GM18867 (cell line): ENCODE data around the gene MGRN1.

Experiments
- ATAC-seq: cut with Tn5 transposase; IDR thresholded peaks from one replicate; pipeline ENCODE4 v1.9.1; 2021; ENCODE audit warnings: mild to moderate bottlenecking, moderate library complexity; ENCODE audit not compliant: unreplicated experiment

The MGRN1 gene

DNA sequence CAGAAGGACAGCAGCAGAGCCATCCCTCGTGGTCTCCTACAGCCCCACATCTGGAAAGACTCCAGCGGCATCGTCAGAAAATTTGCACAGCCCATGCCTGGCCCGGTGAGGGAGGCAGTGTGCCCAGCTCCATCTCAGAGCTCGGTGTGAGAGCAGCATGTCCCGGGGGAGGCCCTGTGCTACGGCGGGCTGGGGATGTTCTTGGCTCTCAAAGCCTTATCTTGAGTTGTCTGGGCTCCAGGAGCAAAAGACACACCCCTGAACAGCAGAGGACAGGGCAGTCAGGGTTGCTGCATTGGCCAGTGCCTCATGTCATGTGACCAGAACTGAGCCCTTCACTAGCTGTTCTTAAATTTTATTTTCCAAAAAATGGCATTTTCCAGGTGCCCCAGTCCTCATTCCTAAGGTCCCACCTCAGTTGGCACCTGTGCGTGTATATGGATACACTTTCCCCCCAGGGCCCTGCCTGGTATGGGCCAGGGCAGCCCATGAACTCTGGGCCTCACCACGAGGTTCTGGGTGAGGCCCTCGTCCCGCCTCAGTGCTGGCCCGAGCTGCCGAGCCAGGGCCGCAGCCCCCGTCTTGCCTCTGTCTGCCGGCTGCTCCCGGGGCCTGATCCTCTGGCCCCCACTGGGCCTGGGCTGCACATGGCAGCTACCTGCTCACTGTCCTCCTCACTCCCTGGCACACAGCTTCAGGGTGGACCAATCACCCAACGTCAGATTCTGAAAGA is 71.7 kb downstream of the MGRN1 start:
- ATAC-seq: no peak

DNA sequence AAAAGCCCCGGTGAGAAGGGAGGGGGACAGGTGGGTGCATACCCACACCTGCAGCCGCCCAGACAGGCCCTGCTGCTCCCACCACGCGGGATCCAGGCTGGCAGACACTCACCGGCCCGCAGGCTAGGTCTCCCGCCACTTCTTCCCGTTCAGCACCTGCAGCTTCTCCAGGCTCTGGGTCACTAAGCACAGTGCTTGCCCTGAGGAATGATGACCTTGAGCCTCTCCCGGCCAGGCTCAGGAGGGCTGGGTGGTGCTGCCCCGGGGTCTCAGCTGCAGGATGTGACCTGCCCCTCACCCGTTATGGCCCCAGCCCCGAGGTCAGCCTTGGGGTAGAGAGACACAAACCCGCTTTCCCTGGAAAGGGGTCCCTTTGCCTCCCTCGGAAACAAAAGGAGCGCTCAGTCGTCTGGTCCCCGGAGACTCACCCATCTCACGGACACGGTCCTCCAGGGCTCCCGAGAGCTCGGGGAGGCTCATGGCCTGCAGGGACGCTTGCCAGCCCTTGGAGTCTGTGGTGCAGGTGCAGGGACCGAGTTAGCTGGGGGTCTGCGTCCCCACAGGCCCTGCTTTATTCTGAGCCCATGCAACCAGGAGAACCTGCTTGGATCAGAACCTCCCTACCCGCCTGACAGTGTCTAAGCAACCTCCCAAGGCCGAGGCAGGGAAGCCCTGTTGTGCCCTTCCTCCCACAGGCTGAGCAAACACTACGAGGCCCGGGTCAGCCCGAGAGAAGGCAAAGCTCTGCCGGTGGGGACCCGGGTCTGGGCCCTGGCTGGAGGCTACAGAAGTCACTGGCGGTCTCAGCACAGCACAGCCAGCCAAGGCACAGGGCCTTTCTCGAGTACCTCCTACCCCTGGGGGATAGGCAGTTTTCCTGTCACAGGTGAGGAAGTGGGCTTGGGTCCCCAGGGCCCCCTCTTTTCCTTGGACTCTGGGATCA is 72.5 kb downstream of the MGRN1 start:
- ATAC-seq: no peak

DNA sequence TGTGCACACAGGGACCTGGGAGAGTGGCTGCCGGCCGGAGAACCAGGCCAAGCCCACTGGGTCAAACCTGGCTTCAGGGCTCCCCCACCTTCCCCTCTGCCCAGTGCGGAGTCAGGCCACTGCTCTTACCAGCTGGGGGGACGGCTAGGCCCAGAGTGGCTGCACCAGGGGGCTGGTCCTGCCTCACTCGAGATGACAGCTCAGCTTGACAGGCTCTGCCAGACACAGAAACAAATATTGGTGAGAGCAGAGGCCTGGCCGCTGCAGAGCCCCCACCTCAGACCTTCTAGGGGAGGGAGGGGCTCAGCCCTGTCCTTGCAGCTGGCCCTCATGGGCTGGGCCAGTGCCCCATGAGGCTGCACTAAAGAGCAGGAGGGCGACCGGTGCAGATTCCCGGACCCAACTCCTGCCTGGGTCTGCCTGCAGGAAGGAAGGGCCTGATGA is 73.2 kb downstream of the MGRN1 start:
- ATAC-seq: no peak

DNA sequence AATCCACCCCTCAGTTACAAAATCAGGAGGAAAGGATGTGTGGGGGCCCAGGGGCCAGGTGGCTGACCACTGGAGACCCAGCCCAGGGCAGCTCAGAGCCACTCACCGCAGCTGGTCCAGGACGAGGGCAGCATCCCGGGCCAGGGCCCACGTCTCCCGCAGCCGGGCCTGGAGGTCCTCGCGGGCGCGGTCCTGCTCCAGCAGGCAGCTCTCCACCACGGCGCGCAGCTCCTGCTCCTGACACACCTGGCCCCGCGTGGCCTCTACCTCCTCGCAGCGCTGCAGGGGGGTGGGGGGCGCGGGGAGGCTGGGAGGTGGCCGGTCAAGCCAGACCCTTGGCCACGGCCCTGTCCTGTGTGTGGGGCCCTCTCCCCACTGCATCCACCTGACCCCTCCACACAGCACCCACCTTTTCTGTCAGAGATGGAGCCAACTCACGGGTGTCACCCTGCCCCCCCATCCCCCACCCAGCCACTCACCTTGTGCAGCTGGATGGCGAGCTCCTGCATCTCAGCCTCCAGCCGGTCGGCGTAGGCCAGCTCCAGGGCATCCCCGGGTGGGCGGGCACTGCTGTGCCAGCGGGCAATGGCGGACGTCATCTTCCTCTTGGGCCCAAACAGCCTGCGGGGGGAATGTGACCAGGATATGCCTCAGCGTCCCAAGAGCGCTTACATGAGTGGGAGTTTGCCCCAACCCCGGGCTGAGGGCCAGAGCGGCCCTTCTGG is 73.9 kb downstream of the MGRN1 start:
- ATAC-seq: no peak

DNA sequence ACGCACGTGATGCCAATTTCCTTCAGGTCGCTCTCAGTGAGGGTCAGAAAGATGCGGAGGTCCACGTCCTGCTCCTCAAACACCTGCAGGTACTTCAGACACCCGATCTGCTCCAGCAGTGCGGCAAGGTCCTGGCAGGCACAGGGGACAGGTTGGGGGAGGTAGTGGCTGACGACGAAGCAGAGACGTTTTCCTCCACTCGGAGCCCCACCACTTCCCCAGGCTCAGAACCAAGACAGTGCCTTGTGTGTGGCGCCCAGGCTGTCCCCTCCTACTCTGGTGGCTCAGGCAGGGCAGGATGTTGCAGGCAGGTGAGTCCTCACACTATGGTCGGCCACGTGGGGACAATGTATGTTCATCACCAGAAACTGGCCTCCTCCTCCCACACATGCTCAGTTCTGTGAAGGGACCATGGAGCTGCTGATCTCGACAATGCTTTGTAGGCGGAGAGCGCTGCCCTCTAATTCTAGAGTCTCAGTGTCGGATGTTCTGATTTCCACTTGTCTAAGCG is 74.5 kb downstream of the MGRN1 start:
- no peak for ATAC-seq

DNA sequence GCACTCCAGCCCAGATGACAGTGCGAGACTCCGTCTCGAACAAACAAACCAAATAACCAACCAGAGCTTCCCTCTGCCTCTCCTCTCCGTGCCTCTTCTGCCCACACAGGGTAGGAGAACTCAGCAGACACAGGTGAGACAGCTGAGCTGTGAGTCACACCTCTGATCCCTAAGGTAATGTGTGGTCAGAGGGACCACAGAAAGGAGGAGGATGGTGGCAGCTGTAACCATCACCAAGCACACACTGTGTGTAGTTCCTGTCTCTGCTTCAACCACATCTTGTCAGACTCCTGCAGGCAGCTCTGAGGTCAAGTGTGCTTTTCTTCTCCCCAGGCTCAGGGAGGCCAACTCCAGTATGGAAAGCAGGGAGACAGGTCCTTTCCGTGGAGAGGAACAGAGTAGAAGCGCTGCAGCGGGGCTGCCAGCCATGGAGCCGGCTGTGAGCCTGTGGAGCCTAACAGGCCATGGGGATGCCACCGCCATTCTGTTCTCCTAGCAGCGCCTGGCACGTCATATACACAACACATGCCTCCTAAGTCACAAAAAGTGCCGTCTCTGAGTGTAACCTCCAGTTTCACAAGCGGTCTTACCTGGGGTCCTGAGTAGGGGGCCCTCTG is 75.9 kb downstream of the MGRN1 start:
- ATAC-seq: no peak

DNA sequence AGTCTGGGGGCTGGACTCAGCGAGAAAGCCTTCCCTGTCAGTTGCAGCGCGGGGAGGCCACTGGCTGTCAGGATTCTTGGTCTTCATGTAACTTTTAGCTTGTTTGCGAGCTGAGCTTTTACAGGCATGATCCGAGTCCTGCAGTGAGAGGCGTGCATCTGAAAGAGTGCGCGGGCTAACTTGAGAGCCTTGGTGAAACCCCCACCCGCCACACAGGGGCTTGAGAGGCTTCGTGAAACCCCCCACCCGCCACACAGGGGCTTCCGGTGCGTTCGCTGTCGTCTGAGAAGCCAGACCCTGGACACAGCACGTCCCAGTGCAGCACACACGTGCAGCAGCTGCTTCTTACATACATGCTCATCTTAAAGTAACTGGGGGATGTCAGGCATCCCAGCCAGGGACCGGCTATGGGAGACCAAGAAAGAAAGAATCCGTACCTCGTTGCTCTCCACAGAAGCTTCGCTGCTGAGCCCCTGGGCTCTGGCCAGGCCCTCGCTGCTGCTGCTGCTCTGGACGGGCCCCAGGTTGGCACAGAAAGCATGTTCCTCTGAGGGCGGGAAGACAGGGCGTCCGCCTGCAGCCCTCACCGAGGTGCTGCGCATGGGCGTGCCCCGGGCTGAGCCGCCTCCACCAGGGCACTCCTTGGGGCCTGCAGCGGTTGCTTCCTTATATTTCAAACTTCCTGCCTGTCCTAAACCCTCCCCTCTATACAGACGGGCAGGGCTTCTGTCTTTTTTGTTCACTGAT is 76.5 kb downstream of the MGRN1 start:
- ATAC-seq: no peak

DNA sequence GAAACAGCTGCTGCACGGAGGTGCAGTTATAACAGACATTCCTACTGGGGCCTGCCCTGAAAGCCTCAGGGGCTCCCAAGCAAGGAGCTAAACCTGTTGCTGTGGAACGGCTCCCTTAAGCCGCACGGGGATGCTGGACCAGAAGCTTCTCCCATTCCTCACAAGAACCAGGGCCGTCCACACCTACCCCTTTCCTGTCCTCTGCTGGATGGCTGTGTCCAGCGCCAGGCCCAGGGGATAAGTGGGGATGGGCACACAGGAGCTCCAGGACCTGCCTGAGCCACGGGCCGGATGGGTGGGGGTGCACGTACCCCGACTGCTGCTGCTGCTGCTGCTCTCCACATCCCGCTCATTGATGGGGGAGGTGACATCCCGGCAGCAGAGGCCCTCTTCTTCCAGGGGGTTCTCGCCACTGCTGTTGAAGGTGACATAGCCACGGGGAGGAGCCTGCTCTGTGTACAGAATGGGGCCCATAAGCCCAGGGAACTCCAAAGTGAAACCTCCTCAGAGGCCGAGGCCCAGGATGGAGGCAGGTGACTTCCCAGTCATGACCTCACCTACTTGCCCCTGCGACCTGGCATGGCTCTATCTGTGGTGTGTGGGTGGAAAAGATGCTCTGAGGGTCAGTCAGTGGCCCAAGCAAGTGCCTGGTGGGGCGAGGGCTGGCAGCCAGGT is 77.3 kb downstream of the MGRN1 start:
- ATAC-seq: no peak

DNA sequence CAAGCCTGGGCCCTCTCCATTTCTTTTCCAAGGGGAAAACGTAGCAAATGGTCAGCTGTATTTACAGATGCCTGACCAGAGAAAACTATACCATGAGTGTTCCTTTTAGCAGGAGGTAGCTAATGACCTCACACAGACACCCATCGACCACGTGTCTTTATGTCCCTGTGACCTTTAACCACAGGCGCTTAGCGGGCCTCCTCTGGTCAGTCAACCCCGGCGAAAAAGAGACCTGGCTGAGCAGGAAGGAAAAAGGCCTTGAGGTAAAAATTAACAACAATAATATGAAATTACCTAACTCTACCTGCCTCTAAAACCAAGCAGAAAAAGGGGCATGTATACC is 77.8 kb downstream of the MGRN1 start:
- no peak for ATAC-seq

DNA sequence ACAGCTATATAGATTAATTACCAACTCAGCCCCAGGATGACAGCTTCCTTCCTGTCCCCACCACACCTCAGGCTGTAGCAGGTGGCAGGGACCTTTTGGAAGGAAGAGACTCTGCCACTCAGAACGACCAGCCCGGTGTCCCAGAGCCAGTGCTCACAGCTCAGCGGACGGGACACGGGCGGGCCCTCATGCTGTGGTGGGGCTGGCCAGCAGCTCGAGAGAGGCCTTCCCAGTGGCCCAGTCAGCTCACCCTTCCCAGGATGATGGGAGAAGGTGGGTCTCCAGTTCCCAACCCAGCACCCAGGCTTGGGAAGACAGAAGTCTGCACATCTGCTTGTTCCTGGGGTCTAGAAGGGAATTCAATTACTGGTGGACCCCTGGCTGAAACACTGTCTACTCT is 79.3 kb downstream of the MGRN1 start:
- ATAC-seq: no peak

DNA sequence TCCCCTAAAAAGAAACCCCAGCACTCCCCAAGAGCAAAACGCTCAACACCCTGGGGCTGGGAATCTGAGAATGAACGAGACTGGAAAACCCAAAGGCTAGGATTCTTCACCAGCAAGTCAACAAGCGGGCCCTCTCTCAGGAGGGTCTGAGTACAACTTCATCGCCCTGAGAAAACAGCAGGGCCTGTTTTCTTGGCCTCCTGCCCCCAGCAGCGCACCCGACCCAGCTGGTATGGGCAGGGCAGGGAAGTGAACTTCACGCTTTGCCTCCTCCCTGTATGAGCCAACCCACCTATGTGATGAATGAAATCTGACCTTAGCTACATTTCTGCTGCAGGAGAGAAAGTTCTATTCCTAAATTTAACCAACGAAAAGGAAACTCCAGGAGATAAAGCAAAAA is 79.9 kb downstream of the MGRN1 start:
- ATAC-seq: no peak

DNA sequence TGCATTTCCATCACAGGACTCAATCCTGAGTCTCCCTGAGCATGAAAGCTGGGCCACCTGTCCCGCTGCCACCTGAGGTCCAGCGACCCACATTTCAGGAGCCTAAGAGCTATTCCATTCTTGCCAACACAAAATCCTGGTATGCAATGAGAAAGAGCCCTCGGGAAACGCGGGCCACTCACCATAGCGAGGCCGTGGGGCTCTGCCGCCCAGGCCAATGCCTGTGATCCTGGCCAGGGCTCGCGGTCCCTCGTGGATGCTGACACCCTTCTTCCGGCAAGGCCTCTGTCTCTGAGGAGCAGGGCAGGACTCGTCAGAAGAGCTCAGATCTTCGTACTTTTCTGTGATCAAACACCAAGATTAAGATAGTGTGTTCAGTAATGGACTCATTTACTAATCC is 80.3 kb downstream of the MGRN1 start:
- no peak for ATAC-seq

DNA sequence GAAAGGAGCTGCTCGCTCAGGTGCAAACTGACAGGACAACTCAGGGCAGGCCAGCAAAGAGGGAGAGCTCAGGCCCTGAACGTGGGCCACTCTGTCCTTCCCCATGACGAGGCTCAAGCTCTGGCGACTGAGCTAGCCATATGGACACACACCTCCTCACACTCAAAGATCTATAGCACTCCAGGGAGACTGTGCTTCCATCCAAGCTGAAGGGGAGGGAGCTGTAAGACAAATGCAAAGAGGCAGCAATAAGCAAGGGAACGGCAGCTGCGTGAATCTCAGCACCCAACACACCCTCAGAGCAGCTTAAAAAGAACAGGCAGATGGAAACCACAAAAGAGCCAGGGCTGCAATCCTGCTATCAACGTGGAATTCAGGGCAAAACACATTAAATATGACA is 82.2 kb downstream of the MGRN1 start:
- no peak for ATAC-seq

DNA sequence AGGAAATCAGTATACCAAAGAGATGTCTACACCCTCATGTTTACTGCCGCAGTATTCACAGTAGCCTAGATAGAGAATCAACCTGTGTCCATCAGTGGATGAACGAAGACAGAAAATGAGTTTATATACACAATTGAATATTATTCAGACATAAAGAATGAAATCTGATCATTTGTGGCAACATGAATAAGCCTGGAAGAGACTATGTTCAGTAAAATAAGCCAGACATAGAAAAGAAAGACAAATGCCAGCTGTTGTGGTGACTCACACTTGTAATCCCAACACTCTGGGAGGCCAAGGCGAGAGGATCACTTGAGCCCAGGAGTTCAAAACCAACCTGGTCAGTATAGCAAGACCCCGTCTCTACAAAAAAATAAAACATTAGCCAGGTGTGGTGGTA is 84.9 kb downstream of the MGRN1 start:
- no peak for ATAC-seq

DNA sequence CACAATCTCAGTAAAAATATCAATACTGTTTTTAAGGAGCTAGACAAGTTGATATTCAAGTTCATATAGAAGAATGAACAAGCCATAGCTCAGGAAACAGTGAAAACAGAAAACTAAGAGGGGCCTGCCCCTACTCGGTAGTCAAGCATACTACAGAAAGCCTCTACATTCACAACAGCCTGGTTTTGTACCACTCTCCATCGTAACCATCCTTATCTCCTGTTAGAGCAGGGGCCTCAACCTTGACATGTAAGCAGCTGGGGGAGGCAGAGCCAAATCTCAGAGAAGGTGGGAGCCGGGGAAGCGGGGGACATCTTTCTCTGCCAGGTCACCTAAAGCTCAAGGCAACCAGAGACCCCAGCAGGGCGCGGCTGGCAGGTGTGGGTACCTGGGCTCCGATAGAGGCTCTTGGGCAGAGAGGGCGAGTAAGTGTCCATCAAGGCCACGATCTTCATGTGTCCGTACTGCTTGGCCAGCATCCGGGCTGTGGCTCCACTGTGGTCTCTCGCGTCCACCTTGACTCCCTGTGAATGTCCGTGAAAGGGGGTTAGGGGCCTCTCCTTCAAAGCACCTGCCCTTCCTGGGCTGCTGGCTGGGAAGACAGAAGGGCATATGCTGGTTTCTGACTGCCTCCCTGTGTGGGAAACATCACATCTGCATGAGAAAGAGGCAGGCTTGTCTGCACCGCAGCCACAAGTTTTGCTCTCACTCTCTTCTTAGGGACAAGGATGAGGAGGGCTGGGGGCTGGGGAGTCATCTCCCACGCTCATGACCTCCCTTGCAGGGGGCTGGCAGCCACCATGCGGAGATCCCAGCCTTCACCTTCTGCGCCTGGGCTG is 89.3 kb downstream of the MGRN1 start:
- no peak for ATAC-seq

DNA sequence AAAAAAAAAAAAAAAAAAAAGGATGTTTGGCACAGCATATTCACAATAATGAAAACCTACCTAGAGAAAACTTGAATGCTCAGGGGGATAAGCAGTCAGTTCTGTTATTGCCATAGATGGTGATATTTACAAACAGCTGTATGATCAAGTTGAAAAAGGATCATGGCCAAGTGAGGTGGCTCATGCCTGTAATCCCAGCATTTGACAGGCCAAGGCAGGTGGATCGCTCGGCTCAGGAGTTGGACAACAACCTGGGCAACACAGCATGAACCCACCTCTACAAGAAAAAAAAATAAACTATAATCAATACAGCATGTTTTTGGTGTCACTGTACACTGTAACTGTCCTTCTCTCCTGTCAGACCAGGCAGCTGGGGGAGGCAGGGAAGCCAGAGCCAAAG is 90.4 kb downstream of the MGRN1 start:
- no peak for ATAC-seq

DNA sequence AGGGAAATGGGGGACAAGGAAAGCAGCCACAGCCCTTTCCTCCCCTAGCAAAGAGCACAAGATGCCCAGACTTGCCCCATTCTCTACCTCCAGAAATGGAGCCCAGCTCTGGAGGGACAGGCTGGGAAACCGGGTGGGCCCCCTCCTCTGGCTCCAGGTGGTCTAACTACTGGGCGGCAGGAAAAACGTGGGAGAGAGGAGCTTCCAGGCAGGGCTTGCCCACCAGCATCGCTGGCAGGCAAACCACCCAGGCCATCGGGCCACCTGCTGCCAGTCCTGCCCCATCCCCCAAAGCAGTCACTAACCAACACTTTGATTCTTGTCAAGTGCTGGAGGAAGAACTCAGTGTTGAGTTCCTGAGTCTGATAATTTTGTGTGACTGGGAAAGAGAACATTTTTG is 93.8 kb downstream of the MGRN1 start:
- ATAC-seq: no peak

DNA sequence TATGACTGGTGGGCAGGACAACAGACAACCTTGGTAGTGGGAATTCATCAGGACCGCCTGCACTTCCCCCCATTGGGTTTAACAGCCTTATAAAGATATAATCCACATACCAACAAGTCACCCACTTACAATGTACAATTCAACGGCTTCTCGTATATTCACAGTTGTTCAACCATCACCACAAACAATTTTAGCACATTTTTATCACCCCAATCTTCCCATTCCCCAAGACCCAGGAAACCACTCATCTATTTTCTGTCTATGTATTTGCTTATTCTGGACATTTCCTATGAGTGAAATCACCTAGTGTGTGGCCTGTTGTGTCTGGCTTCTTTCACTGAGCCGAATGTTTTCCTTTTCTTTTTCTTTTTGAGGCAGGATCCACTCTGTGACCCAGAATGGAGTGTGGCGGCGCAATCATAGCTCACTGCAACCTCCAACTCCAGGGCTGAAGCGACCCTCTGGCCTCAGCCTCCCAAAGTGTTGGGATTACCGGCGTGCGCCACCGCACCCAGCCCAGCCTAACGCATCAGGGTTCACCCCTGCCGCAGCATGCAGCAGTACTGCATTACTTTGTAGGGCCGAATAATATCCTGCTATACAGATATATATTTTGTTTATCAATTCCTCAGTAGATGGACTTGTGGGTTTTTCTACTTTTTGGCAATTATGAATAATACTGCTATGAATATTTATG is 98.6 kb downstream of the MGRN1 start:
- ATAC-seq: no peak
